SW480 (cell line): ENCODE measurements around the gene VAMP2.

Experiments used
- DNase-seq: peaks from one replicate; pipeline ENCODE4 v3.0.0-alpha.2; 2016; ENCODE audit warnings: low spot score

VAMP2 gene, protein sequence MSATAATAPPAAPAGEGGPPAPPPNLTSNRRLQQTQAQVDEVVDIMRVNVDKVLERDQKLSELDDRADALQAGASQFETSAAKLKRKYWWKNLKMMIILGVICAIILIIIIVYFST

DNA sequence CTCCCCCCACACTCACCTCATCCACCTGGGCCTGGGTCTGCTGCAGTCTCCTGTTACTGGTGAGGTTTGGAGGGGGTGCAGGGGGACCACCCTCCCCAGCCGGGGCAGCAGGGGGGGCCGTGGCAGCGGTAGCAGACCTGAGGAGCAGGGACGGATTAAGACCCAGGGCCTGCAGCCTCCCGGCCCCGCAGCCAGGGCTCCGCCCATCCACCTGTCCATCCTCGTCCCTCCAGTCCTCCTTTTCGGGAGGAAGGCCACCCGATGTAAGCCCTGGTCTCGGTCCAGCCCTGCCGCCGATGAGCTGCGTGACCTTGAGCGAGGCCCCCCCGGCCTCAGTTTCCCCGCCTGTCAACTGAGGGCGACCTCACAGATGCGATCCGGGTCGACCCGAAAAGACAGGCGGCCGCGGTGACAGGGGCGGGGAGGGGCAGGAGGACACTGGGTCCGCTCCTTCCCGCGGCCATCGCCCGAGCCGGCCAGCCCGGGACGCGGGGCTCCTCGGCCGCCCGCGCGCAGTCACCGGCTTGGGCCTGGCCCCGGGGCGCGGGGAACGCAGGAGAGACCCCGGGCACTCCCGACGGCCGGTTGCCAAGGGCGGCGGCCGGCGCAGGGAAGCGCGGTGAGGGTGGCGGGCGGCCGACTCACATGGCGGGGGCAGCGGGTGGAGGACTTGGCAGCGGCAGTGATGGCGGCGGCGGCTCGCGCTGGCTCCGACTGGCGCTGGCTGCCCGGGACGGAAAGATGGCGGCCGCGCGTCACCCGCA lies at the start of gene VAMP2:
VAMP2 (minus strand) TSS at position 716 of the 764 bp plus-strand sequence; CDS start at position 647, 69 bp downstream.
- peak; percentile 56 for DNase-seq

DNA sequence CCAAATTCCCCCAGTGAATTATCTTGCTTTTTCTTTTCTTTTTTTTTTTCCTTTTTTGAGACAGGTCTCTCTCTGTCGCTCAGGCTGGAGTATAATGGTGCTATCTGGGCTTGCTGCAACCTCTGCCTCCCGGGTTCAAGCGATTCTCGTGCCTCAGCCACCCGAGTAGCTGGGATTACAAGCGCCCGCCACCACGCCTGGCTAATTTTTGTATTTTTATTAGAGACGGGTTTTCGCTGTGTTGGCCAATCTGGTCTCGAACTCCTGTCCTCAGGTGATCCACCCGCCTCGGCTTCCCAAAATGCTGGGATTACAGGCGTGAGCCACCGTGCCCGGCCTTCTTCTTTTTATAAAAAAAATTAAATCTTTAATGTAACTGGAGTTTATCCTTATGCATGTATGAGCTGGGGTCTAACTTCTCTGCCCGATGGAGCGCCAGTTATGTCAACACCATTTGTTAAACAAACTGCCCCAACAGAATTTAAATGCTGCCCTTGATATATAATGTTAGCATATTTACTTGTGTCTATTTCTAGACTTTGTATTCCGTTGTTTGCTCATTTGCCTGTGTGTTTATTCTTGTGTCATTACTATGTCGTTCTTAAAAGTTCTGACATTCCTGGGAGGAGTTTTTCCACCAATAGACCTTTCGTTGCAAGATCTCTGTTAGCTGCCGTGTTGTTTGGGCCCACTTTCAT lies 48.2 kb upstream of the VAMP2 start:
- DNase-seq = no peak

DNA sequence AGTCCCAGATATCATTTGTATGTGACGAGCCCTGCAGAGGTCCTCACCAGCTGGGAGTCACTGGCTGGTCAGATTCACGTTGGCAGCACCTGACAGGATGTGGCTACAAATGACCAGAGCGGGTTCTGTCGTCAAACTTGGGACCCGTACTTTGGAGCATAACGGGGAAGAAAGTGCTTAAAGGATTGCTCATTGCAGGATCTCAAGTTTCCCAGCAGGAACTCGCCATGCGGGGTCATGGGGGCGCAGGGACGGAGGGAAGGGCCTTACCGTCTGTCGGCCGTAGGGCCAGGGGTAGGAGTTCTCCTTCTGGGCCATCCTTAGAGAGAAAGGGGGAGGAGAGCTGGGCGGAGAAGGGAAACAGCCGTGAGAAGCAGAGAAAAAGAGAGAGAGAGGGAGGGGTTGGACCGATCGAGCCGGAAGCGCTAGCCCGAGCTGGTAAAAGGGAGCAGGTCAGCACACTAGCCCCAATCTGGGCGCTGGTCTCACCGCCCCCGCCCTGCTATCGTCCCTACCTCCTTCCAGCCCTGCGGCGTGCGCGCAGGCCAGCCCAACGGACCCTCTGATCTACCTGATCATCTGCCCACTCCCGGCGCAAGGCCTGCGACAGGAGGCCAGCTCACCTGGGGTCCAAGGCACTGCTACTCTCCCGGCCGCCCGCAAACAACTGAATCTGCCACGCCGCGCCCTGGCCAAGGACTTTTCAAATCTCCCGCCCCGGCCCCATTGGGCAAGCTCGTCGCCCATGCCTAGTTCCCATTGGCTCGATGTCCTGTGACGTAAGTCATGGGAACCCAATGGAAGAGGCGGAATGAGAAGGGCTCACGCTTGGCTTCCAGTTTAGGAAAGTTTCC lies 47.4 kb upstream of the VAMP2 start, which contains the start of gene AURKB:
AURKB (minus strand) TSS at position 669 of the 854 bp plus-strand sequence; CDS start at position 318, 351 bp downstream.
- peak; percentile 95 for DNase-seq

DNA sequence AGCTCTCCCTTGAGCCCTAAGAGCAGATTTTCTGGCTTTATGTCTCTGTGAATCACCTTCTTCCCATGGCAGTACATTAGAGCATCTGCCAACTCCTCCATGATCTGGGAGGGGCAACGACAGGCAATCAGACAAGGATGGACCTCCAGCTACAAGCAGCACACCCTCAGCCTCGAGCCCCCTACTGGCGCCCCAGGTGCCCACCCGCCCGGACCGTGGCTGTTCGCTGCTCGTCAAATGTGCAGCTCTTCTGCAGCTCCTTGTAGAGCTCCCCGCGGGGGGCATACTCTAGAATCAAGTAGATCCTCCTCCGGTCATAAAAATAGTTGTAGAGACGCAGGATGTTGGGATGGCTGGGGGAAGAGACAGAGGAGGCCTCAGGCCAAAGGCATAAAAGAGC lies 43.8 kb upstream of the VAMP2 start:
- no peak for DNase-seq

DNA sequence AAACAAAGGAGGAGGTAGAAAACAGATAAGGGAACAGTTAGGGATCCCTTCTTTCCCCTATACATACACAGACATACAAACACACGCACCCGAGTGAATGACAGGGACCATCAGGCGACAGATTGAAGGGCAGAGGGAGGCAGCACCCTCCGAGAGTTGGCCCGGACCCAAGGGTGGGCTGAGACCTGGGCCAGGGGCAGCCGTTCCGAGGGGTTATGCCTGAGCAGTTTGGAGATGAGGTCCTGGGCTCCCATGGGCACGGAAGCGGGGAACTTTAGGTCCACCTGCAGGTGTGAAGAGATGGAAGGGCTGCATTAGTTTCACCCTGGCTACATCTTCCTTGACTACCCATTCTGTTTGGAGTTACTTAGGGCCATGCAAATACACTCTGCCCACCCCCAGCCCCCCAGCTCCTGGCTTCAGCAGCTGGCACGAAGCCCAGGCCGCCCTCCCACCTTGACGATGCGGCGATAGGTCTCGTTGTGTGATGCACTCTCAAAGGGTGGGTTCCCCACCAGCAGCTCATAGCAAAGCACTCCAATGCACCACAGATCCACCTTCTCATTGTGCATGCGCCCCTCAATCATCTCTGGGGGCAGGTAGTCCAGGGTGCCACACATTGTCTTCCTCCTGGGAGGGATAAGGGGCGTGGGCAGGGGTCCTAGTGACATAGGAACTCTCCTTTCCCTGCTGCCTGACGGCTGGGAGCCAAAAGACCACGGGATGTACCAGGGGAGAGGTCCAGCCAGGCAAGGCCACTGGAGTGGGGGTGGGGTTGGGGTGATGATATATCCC lies 42.2 kb upstream of the VAMP2 start:
- no peak for DNase-seq

DNA sequence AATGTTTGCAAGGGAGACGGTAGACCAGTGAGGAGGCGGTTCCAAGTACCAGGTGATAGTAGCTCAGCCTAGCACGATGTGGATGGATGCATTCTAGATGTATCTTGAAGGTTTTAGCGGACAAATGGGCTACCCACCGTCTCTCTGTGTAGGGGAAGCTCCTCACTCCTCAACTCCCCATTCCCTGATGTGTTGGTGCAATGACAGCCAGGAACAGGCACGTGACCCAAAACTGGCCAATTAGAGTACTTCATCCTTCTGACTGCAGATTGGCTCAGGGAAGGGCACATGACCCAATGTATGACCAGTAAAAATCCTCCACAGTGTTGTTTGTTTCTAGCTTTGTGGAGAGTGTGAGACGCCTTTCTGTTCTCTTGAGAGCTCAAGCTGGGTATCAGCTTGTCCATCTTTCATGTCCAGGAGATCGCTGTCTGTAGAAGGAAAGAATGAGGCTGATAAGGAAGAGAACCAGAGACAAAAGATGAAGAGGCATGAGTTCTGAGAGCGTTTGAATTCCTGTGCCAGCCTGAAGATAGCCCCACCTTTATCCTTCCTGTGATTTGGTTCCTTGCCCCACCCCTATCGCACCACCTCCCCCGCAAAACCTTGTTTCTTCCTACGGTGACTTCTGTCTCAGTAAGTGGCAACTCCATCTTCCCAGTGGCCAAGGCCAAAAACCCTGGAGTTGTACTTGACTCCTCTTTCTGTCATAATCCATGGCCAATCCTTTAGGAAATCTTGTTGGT lies 29.5 kb upstream of the VAMP2 start:
- peak; percentile 95 for DNase-seq

DNA sequence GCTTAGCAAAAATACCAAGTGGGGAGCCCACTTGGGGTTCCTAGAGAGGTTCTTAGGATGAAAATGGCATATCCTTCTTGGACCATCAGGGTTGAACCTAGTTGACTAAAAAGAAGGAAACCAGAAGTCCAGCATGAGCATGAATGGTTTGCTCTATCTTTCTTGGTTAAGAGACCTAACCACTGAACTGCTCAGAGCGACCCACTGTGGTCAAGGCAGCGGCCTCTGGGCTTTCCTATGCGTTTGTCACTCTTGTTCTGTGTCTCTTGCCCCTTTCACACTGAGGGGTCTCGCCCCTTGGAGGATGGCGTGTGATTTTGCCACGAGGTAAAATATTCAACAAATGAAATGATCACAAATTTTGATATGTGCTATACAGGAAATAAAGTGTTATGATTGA lies 27.8 kb upstream of the VAMP2 start:
- no peak for DNase-seq

DNA sequence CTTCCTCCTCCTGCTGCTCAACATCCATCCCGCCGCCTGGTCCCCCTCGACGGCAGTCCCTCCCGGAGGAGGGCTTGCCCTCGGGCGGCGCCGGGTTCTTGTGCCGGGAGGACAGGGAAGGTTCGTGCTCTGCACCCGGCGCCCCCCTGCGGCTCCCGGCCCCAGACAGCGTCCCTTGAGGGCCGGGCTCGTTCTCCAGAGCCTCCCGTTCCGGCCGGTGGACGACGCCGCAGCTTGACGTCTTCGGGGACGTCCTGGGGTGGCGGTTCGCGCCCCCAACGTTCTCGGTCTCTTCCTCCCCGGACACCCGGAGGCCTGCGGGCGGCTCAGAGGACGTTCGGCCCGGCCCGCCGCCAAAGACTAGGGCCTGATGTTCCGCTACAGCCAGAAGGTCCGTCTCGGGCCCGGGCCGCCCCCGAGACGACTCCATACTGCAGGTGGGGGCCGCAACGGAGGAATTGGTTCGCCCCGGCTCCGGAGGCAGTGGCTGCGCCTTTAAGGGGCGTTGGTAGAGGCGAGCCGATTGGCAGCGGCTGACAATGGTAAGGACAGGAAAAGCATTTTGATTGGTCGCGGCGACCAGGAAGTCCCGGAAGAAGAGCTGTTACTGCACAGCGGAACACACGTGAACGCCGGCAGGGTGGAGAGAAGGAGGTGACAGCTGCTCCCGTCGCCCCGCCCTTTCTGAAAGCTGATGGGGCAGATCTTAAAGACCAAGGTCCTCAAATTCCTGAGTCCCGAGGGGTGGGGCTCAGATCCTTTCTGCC lies 27.1 kb upstream of the VAMP2 start, which contains the start of gene BORCS6:
BORCS6 (minus strand) TSS at position 470 of the 767 bp plus-strand sequence; CDS start at position 430, 40 bp downstream.
- DNase-seq = peak; percentile 99

DNA sequence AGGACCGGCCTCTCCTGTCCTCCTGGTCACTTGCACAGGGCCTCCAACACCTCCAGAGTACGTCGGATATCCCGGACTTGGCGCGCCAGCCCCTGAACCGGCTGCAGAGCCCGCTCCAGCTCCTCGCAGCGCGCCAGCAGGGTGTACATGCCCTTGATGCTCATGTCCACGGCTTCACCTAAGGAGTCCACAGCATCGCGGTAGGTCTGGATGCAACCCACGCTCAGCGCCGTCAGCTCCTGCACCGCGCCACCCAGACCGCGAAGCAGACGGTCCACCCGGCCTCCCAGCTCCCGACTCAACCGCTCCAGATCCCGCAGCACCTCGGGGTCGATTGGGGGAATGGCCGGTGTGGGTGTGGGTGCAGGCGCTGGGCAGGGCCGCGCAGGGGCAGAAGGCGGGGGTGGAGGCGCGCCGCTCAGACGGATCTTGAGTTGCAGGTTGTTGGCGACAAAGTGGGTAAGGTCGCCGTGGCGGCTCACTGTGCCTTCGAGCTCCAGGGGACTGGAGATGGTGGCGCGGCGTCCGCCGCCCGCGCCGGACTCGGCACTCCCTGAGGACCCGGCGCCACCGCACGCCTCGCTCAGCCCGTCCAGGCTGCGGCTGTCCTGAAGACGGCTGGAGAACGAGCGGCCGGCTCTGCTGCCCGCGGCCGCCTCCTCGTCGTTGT lies 26.4 kb upstream of the VAMP2 start:
- no peak for DNase-seq

DNA sequence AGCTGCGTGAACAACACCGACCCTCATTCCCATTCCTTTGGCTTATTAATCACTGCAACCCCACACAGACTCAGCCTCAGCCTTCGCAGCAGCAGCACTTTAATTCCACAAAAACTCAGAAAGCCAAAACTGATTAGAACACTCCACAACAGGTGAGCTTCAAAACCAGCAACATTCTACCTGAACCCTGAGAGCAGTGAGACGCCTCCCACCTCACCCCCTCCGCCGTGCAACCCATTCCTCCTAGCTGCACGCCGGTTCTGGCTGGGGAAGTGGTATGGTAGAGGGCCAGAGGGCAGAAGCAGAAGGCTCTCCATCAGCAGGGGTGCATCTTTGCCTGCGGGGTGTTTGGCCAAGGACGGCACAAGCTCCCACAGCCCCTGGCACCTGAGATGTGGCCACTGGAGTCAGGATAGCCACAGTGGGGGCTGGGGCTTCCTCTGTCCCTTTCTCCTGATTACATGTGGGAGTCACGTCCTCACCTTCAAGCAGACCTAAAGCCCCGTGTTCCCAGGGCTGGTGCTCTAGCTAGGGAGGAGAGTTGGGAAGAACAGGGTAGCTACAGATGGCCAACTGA lies 25.6 kb upstream of the VAMP2 start:
- DNase-seq = no peak

DNA sequence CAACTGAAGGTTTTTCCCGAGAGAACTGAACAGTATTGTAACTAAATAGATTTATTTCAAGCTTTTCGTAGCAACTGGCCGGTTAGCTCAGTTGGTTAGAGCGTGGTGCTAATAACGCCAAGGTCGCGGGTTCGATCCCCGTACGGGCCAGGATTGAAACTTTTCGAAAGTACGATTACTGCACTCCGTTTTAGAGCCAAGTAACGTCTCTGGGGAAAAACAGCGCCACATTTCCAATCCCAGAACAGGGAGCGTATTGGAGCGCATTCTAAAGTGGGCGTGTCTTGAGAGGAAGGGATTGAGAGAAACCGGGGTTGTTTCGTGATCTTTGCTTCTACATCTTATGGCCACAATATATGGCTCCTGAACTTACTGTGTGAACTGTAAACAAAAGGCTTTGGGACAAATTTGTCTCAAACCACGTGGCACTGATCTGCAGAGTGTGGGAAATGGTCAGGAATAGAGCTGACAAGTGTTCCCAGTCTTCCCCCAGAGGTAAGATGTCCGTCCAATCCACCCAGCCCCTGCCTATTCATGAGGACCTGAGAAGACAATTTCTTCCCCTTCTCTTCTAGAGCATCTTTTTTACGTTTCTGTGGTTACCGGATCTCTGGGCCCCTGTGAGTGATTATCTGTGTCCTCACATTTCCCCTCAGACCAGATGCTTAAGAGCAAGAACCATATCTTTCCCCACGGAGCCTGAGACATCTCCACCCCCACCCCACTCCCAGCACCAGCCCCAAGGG lies 24.9 kb upstream of the VAMP2 start:
- peak; percentile 99 for DNase-seq

DNA sequence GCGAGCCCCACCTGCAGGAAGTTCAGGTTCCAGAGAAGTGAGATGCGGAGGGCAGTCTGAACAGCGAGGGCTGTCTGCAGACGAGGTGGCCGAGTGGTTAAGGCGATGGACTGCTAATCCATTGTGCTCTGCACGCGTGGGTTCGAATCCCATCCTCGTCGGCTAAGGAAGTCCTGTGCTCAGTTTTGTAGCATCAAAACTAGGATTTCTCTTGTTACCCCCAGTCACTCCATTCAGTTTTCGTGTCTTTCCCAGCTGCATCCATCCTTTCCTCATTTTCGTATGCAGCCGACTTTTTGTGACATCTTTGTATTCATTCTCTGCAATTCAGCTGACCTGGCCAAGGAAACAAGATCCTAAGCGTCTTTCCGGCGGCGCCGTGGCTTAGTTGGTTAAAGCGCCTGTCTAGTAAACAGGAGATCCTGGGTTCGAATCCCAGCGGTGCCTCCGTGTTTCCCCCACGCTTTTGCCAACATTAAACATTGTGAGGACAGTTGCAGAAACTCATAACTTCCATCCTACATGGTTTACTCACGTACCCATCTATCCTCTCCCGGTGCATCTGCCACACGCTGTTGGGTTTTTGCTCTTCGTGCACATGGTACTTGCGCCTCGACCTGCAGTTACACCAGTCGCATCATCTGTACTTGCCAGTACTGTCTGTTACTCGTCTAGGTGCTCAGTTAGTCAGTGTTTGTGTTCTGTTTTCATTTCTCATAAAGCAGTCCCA lies 24.2 kb upstream of the VAMP2 start:
- DNase-seq = peak; percentile 95

DNA sequence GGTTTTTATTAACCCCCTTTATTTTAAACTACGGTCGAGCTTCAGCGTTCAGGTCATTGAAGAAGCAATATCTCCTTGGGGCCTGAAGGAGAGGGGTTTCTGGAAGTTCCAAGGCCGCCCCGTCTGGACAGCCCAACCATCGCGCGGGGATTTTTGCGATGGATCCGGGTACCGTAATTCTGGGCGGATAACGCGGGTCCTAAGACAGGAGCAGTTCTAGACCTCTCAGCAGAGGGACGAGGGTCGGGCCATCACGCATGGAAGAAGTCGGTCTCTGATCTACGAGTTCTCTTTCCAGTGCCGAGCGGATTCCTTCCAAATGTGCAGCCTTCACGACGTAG lies 23.7 kb upstream of the VAMP2 start:
- DNase-seq = no peak

DNA sequence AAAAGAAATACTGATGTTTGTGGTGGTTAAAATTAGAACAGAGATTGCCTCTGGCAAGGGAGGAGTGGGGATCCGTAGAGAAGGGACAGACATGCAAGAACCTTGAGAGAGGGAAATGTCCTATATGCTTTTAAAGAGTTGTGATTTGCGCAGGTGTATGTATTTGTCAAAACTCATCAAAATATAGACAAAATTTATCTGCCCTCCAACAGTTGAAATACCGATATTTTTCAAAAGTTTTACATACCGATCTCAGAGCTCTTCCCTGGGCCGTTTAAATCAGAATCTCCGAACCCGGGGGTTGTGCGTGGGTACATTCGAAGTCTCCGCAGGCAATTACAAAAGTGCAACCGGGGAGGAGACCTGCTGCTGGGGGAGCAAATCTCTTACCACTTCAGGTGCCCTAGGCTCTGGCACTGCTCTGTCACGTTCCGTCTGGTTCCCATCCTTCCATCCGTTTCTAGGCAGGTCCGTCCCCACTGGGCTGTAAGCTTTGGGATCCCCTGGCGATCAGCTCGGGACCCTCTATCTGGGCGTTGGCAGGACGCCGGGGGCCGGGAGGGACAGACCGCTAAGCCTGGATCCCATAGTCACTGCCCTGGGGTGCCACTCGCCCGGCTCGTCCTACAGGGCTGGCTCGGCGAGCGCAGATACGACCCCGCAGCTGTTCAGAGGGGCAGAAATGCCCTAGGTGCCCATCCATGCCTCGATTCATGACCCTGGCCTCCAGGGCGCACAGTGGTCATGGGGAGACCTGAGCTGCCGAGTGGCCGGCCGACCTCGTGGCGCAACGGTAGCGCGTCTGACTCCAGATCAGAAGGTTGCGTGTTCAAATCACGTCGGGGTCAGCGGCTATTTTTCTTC lies 23.1 kb upstream of the VAMP2 start:
- DNase-seq = peak; percentile 90

DNA sequence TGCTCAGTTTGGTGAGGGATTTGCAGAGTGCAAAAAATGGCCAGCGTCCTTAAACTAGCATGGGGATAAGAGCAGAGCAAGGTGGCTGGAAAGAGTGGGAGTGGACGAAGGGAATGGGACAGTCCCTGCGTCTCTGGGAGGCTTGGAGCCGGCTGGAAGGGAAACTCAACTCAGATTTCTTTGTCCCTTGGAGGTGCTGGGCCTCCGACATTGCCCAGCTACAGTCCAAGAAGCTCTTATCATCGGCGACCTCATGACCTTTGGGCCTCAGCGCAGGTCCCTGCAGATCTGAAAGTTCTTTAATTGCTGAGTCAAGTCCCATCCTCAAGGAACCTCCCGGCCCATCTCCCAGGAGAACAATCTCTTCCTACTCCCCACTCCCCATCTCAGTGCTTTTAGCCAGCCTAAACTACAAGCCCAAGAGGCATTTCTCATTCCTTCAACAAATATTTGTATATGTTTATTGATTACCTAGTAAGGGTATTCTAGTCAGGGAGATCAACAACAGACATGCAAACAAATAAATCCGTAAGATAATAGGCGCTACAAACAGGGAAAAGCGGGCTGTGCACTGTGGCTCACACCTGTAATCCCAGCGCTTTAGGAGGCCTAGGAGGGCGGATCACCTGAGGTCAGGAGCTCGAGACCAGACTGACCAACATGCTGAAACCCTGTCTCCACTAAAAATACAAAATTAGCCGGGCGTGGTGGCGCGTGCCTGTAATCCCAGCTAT lies 14.4 kb upstream of the VAMP2 start:
- no peak for DNase-seq
